HTR-8/SVneo (cell line): ENCODE data around the gene ME3.
"Not testable (repeated sequence)": the region's sequence is repeated elsewhere in the genome, so short reads cannot be mapped to it uniquely, and the experiment has no call there.

Experiments
- DNase-seq: peaks from one replicate; pipeline ENCODE4 v3.0.0; 2011; ENCODE audit warnings: low spot score, mixed read lengths; ENCODE audit not compliant: insufficient read length
- FAIRE-seq: peaks from 2 replicates; lab custom pipeline; 2011; peaks lifted over from hg19 to GRCh38; lab: Jason Lieb, UNC

ME3 gene

DNA sequence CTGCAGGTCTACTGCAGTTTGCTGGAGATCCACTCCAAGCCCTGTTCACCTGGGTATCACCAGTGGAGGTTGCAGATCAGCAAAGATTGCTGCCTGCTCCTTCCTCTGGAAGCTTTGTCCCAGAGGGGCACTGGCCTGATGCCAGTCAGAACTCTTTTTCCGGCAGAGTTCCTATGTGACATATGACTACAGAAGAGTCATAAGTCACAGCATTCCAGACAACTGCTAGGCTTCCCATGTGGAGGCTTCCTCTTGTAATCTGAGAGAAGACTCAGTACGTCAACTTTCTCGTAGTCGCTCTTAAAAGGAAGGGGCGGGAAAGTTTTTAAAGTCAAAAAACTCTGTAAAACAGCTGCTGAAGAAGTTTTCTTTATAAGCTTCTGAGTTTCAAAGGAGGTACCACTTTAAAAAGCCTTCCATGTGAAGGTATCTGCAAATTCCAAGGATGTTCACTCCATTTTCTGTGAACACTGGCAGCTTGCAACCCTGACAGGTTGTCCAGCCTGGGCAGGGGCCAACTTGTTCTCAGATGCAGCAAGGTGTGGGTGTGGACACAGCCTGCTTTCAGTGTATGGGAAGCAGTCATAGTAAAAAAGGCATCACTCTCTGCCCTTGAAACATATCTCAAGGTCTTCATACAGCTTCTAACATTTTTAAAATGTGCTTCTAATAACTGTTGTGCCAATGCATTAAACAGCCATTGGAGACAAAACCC lies 97.8 kb downstream of the ME3 start:
- no peak for FAIRE-seq
- no peak for DNase-seq

DNA sequence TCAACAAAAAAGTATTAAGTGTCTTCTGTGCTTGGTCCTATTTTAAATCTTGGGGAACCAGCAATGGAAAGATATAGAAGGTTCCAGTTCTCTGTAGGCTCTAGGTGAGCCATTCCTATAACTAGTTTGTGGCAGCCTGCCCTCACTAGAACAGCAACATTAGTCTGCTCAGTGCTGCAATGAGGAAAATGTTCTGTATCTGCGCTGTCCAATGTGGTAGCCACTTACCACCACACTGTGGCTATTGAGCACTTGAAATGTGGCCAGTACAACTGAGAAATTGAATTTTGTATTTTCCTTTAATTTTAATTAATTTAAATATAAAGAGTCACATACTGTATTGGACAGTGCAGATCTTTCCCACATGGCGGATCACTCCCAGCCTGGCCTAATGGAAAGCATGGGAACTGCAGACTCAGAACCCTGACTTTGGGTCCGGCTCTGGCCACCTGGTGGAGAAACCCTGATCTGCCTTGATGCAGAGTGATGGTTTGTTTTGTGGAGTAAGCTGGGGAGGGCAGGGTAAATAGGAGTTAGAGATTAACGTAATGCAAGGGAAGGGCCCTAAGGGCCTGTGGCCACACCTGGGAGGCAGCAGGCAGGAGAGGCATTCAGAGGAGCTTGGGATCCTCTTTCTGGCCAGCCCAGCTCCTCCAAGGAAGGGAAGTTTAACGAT lies 101.0 kb downstream of the ME3 start:
- no peak for DNase-seq
- no peak for FAIRE-seq

DNA sequence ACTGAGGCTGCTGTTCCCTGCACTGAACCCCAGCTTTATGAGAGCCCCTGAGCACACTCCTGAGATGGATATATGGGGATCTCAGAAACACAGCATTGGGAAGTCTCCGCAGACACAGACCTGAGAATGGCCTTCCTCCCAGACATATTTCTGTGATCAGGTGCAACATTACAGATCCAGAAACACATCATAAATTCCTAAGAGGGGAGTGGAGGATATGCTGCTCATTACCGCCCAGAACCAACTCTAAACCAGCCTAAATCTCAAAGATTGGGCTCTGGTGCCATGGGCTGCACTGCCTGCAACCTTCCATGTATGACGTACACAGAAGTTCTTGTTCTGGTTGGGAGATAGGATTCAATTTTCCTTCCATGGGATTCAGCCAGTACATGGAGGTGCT lies 102.0 kb downstream of the ME3 start:
- FAIRE-seq (no peak), DNase-seq (no peak)

DNA sequence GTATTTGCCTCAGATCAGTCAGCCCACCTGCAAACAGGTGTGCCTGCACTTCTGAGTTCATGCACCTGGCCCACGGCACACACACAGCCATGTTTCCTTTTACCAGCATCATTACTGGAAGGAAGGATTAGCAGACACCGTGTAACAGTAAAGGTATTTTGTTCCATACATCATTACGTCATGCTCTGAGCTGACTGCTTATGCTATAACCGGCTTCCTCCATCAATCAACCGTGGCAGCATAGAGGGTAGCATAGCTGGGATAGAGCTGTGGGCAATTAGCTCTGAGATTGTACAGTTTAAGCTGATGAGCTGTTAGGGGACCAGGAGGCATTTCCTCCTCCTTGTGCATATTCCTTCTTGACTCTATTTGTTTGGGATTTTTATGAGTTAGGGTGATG lies 102.4 kb downstream of the ME3 start:
- DNase-seq (peak; percentile 56), FAIRE-seq (peak; percentile 66)

DNA sequence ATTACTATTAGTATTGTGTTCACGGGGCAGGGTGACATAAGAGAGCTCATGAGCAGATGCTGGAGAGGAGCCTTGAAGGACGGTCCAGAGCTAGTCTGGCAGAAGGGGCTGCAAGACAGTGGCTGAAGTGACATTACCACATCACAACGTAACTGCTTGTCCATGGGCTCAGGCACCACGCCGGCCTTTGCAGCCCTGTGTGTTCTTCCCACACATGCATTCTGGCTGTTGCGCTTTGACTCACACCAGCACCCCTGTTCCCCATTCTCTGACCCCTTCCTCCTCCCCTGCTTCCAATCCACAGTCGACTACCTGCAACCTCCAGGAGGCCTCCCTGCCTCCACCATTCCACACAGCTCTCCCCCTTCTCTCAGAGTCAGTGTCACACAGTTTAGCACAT lies 103.3 kb downstream of the ME3 start:
- FAIRE-seq (peak; percentile 57), DNase-seq (no peak)

DNA sequence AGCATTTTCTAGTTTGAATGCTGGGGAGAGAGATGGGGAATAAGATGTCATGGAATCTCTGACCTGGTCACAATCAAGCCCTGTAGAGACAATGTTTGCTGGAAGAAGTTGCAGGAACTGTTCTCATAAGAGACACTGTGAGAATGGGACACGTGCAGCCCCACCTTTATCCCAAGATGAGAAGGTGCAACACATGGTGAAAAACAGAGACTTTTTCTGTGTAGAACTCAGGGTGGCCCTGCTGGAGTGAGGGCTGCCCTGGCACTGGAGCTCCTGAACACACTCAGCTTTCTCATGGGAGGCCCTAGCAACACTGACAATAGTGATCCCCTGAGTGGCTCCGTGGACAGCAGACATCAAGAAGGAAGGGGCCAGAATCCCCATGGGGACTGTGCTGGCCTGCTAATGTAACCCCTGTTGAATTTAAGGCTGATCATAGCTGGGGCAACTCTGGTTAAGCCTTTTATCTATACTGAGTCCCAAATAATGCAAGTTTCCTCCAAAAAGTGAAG lies 106.6 kb downstream of the ME3 start:
- DNase-seq (no peak), FAIRE-seq (no peak)

DNA sequence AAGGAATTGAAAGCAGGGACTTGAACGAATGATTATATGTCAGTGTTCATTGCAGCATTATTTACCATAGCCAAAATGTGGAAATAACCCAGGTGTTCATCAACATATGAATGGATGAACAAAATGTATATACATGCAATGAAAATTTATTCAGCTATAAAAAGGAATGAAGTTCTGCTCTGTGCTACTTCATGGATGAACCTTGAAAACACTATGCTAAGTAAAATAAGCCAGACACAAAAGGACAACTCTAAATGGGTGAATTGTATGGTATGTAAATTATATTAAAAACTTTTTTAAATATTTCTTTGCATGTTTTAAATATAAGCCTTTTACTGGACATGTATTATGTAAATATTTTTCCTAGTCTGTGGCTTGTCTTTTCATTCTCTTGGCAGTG lies 107.0 kb downstream of the ME3 start:
- DNase-seq, result no peak
- FAIRE-seq, result no peak

DNA sequence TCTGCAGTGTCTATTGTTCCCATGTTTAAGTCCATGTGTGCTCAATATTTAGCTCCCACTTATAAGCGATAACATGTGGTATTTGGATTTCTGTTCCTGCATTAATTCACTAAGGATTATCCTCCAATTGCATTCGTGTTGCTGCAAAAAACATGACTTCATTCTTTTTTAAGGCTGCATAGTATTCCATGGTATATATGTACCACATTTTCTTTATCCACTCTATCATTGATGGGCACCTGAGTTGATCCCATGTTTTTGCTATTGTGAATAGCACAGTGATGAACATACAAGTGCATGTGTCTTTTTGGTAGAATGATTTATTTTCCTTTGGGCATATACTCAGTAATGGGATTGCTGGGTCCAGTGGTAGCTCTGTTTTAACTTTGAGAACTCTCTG lies 109.6 kb downstream of the ME3 start:
- not testable (repeated sequence) for DNase-seq, FAIRE-seq

DNA sequence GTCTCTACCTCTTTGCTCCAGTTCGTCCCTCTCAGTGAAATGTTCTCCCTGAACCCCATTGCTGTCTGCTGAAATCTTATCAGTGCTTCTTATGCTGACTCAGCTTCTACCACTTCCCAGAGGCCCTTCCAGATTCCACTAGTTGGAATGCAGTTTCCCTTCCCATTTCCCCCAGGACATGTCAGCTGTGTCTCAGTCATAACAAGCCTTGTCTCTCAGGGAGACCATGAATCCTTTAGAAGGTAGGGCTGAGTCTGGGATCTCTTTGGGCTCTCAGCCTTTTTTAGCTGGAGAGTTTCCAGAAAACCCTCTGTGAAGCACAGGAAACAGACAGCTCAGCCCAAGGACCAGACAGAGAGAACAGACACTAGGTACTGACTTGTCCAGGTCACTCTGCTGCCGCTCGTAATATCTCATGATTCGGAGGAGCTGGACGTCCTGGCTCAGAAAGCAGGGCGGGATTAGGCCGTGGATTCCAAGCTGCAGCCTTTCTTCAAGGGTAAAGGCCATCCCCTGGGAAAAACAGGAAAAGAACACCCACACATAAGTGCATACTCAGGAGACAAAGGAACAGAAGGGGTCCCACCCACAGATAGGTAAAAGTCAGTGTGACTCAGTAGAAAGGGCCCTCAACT lies 113.0 kb downstream of the ME3 start:
- FAIRE-seq (peak; percentile 52), DNase-seq (peak; percentile 47)

DNA sequence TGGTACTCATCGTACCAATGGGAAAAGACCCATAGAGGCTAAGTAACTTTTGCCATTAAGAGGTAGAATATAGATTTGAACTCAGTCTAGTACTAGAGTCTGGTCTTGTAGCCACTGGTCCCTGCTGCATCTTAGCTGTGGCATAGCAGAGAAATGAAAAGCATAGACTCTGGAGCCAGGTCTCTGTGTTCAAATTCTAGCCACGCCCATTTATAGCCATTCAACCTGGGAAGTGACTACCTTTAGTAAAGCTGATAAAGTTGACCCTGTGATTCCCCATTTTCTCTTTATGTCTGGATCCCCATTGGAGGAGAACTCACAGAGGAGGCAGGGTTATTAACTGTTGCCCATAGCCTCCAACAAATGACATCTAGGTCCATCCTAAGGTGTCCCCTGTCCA lies 113.6 kb downstream of the ME3 start:
- FAIRE-seq, result no peak
- DNase-seq, result no peak

DNA sequence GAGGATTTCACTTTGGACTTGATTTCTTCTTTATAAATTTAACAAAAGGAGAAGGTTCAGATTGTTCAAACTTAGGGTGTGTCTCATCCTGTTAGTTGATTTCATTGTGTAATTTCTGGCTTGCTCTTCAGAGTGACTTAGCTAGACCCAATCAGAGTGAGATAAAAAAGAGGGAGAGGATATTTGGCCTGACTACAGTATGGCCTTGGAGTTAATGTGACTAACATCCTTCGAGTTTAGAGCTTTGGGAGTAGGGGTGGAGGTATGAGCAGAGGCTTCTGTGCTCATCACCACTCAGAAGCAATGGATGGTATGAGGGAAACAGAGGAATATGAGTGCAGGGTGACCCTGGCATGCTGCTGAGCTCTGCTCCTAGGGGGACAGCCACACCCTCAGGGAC lies 114.2 kb downstream of the ME3 start:
- FAIRE-seq (peak; percentile 68), DNase-seq (no peak)

DNA sequence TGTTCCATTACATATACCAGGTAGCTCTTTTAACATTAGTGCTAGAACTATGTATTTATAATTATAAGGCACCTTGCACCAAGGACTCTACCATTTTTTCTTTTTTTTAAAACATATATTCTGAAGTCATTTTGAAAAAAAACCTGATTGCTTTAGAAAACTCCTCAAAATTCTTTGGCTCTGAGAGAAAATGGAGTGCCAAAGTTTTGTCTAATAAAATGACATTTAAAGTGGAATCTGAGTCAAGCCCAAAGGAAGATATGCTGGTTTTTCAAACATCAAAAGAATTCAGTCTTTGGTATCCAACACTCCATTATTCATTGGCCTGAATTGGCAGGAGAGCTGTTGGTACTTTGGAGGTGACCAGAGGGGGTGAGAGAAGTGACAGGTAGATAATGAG lies 116.5 kb downstream of the ME3 start:
- no peak for FAIRE-seq
- DNase-seq, result no peak

DNA sequence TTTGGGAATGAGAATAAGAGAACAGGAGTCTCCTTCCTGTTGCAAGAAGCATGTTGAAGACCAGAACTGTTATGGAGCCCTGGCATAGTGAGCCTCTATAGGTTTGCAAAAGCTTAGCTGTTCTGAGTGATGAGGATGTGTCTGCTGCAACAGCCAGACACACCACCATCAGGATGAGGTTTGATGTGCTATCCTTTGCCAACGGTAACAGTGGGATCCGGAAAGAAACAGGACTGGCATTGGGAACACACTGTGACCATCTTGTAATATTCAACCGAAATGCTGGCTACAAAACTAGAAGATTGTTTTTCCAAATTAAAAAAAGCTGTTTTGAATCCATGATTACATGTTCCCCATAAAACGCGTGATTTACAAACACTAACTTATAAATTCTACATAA lies 117.0 kb downstream of the ME3 start:
- no peak for FAIRE-seq
- no peak for DNase-seq

DNA sequence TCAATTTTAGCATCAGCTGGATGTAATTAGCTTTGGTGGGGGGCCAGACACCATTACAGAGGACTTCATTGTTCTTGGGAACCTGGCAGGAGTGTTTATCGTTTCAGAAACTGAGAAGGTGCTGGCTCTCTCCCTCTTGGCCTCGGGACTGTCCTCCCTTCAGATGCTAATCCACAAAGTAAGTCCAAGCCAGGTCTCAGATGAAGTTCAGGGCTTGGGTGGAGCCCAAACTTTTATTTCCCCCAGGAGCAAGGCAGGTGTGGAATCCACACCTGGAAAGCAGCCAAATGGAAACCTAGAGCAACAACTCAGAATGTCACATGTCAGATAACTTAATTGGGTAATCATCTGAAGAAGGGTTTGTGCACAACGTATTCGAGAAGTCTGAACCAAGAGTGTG lies 119.2 kb downstream of the ME3 start:
- no peak for FAIRE-seq
- no peak for DNase-seq

DNA sequence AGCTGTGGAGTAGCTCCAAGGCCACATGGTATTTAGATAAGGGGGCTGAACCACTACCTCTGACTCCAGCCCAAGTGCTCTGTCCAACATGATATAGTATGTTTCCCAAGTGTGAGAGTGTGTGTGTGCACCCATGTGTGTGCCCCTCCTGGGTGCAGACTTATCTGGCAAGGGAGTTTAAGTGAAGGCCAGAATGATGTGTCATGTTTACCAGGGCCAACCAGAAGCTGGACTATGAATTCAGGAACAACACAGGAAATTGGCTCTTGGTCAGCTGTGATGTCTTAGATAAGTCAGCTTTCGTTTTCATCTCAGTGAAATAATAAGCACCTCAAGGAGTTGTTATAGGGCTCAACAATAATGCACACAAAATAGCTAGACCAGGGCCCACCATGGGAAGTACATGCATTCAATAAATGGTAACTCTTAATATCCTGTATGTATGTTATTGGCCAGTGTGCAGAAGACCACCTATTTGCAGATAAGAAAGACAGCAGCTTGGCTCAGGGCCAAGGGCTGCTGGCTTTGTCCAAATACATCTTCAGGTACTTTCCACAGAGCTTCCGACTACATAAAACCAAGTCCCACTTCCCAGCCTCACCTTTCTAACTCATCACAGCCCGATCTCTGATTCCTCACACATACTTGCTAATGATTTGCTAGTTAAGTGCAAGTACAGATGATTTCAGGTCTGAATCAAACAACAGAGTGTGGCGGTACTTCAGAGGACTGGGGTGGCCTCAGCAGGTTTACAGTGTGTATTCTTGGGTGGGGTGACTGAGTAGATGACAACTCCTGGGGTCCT lies 120.9 kb downstream of the ME3 start:
- FAIRE-seq, result peak; percentile 89

DNA sequence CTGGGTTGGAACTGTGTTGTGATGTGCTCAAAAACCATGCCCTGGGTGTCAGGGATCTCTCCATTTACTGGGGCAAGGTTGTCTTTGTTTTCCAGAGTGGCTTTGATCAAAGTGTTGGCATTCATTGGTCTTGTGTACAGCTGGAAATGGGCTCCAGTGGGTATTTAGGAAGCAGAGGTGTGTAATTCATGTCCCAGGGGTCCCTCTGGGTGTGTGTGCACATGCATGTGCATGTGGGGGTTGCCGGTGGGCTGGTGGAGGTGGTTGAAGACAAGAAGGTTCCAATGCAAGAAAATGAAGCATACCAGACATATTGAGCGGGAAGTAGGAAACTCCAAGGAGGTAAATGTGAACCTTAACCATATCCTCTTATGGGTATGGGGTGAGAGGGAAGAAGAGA lies 121.7 kb downstream of the ME3 start:
- no peak for FAIRE-seq

More for the DNA sequence above, 120.9 kb downstream of the ME3 start:
- DNase-seq, result peak; percentile 81

DNA sequence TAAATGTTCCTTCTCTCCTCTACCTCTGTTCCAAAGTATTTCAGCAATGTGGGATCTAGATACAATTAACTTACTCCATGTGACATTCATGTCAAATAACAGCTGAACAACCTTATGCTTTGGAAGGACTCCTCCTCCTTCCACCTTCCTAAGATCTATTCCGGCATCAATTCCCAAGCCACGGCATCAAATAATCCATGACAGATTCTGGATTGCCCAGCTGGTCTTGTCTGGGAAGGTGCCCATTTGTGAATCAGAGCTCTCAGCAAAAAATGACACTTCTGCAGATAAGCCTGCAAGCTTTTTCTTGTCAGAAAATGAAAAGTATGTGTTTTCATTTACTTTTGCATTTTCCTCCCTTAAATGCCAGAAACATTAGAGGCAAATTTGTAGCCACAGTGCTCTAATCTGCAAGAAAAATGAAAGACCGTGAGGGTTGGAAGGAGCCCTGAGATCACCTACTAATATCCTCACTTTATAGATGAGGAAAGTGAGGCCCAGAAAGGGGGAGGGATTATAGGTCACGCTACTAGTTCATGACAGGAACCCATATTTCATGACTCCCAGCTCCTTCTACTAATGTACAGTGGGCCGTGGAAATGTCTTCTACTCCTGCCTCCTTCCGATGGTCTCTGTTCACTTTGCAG lies 124.0 kb downstream of the ME3 start:
- DNase-seq (no peak), FAIRE-seq (no peak)

More for the DNA sequence above, 121.7 kb downstream of the ME3 start:
- no peak for DNase-seq

DNA sequence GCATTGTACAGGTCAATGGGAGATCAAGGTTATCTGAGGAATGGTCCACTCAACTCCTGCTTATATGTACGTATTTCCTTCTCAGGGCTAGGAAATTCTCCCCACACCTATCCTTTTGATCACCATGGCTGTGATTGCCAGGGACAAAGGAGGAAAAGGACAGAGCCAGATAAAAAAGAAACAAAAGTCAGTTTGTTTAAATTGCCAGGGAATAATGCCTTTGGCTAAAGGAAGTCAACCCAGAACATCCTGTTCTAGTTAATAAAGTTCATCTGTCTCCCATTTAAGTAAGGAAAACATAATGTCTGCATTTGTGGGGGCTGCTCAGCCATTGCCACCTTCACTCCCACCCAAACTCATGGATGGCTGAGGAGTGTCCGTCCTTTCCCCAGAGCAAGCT lies 124.7 kb downstream of the ME3 start:
- DNase-seq (no peak), FAIRE-seq (no peak)

DNA sequence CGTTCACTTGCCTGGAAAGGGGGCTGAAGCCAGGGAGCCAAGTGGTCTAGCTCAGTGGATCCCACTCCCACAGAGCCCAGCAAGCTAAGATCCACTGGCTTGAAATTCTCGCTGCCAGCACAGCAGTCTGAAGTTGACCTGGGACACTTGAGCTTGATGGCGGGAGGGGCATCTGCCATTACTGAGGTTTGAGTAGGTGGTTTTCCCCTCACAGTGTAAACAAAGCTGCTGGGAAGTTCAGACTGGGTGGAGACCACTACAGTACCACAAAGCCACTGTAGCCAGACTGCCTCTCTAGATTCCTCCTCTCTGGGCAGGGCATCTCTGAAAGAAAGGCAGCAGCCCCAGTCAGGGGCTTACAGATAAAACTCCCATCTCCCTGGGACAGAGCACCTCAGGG lies 131.1 kb downstream of the ME3 start:
- FAIRE-seq, DNase-seq: not testable (repeated sequence)

DNA sequence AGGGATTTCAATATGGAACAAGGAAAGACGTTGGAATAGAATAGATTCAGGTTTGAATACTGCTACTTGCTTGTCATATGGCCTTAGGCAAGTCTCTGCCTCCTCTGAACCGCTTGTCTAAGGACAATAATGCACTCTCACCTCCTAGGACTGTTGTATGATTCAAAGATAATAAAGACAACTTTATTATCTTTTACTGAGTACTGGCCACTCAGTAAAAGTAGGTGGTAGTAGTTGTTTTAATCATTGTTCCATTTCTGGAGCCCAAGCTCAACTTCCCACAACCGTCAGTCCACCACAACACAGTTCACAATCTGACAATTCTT lies 134.2 kb downstream of the ME3 start:
- DNase-seq, result no peak
- FAIRE-seq, result no peak
